ENCODE measurements around the gene ACE.
"Not testable (repeated sequence)": the region's sequence is repeated elsewhere in the genome, so short reads cannot be mapped to it uniquely, and the experiment has no call there.

DNA sequence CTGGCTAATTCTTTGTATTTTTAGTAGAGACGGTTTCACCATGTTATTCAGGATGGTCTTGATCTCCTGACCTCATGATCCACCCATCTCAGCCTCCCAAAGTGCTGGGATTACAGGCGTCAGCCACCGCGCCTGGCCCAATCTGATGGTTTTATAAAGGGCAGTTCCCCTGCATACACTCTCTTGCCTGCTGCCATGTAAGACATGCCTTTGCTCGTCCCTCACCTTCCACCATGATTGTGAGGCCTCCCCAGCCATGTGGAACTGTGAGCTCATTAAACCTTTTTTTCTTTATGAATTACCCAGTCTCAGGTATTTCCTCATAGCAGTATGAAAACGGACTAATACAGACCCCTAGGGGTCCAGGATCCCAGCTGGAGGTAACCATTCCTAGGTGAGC is 8.8 kb upstream of the ACE start:
- TF ChIP-seq, protein P1, sequence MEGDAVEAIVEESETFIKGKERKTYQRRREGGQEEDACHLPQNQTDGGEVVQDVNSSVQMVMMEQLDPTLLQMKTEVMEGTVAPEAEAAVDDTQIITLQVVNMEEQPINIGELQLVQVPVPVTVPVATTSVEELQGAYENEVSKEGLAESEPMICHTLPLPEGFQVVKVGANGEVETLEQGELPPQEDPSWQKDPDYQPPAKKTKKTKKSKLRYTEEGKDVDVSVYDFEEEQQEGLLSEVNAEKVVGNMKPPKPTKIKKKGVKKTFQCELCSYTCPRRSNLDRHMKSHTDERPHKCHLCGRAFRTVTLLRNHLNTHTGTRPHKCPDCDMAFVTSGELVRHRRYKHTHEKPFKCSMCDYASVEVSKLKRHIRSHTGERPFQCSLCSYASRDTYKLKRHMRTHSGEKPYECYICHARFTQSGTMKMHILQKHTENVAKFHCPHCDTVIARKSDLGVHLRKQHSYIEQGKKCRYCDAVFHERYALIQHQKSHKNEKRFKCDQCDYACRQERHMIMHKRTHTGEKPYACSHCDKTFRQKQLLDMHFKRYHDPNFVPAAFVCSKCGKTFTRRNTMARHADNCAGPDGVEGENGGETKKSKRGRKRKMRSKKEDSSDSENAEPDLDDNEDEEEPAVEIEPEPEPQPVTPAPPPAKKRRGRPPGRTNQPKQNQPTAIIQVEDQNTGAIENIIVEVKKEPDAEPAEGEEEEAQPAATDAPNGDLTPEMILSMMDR (IDR thresholded peaks at IDR 0.05) = not testable (repeated sequence)
- TF ChIP-seq EP300, POLR2A (IDR thresholded peaks at IDR 0.05): not testable (repeated sequence)
